ENCODE results near the gene DDX31. TPM values are rescaled to one million over a fixed set of nuclear protein-coding genes. Genes with fewer than 3 reads are reported as not detected.

The DDX31 gene
- total RNA-seq, 1 experiment from 2014 or later: 28.4 TPM

DNA sequence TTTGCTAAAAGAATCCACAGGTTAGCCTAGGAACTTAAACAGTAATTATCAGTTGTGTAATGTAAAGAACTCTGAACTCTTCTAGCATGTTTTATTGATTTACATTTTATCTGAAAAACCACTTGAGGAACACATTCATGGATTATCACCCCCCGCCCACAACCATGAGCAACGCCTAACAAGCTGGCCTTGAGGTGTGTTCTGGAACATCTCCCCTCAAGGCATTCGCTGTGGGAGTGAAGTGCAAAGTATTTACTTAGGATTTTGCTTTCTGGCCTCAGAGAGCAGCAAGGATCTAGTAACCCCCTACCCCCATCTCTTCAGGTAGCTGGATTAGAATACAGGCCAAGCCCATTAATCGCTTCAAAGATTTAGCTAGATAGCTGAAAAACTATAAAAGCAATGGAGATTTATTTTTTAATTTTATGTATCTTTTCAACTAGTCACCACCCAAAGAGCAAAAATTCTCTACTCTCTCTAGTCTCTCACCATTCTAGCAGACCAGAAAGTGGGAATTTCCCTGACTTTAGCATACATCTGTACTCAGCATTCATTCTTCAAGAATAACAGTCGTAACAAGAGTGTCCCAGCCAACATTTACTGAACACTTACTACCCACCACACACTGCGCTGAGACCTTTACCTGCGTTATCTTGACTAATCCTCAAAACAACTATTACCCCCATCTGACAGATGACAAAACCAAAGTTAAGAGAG is 37.2 kb downstream of the DDX31 start:
- no peak for DNase-seq
- Histone ChIP-seq H2BK15ac (ENCODE audit: low read depth, low read length) (no peak overlapping the region), H3K79me2 (ENCODE audit: insufficient read depth, low read length) (peaks cover 2% of the 10 kb centered on the region; the same call in 1 of the 2 replicates), H2BK5ac (ENCODE audit: insufficient read length, low read length) (no peak overlapping the region), H3K9me3 (ENCODE audit: control insufficient read depth, low read depth, low read length) (no peaks in the 10 kb centered on the region), H3K27me3 (ENCODE audit: insufficient read depth, low read length) (no peaks in the 10 kb centered on the region), H3K4ac (ENCODE audit: low read depth, low read length) (no peak overlapping the region), H2BK12ac (ENCODE audit: insufficient read length, low read depth, low read length) (no peak overlapping the region), H3T11ph (ENCODE audit: low read length) (no peak overlapping the region), H3K56ac (ENCODE audit: insufficient read length, low read depth, low read length) (no peak overlapping the region), H3K27ac (ENCODE audit: insufficient read length, low read depth, low read length) (no peak overlapping the region), H3K23me2 (ENCODE audit: insufficient read length, low read depth, low read length, poor library complexity, severe bottlenecking) (no peaks in the 10 kb centered on the region), H4K5ac (ENCODE audit: insufficient read length, low read depth, low read length) (no peak overlapping the region), H3K23ac (ENCODE audit: insufficient read length, low read depth, low read length) (no peak overlapping the region), H3K79me1 (ENCODE audit: insufficient read depth, low read depth, low read length, poor library complexity, severe bottlenecking) (no peaks in the 10 kb centered on the region), H2AK5ac (ENCODE audit: insufficient read length, low read length) (no peak overlapping the region), H2BK20ac (ENCODE audit: low read depth, low read length, poor library complexity, severe bottlenecking) (no peak overlapping the region), H4K20me1 (ENCODE audit: control insufficient read depth, insufficient read depth, insufficient read length) (no peaks in the 10 kb centered on the region), H3K14ac (ENCODE audit: insufficient read depth, low read length) (no peak overlapping the region), H4K91ac (ENCODE audit: insufficient read length, low read depth, low read length) (no peak overlapping the region), H3K18ac (ENCODE audit: insufficient read length, low read depth, low read length) (no peak overlapping the region), H4K8ac (replicated peaks; ENCODE audit: insufficient read length, low read depth, low read length) (no peak overlapping the region), H3K4me2 (ENCODE audit: insufficient read depth, insufficient read length, low read length) (no peak overlapping the region), H2BK120ac (ENCODE audit: low read depth, low read length, poor library complexity, severe bottlenecking) (no peak overlapping the region), H3K9ac (ENCODE audit: extremely low read depth, insufficient read length, low read length) (no peak overlapping the region), H3K4me1 (ENCODE audit: insufficient read depth, low read length) (no peaks in the 10 kb centered on the region), H2AFZ (ENCODE audit: low read length) (no peak overlapping the region)
- Mint-ChIP-seq H3K4me3 (no peak overlapping the region), H3K27ac (peak overlapping the region in 1 of 3 experiments; percentile 82; a peak in 1 of 7 replicates), H3K9me3 (no peaks in the 10 kb centered on the region), H3K36me3 (ENCODE audit: insufficient read depth in 1 of 3, low read depth in 3 of 3) (peaks cover 18 to 49% (median 21%) of the 10 kb centered on the region in 3 experiments; a peak in 6 of 7 replicates), H3K4me1 (peaks cover 6 to 10% of the 10 kb centered on the region in 2 experiments), H3K27me3 (ENCODE audit: low read depth) (no peaks in the 10 kb centered on the region)
- TF ChIP-seq, protein P1, sequence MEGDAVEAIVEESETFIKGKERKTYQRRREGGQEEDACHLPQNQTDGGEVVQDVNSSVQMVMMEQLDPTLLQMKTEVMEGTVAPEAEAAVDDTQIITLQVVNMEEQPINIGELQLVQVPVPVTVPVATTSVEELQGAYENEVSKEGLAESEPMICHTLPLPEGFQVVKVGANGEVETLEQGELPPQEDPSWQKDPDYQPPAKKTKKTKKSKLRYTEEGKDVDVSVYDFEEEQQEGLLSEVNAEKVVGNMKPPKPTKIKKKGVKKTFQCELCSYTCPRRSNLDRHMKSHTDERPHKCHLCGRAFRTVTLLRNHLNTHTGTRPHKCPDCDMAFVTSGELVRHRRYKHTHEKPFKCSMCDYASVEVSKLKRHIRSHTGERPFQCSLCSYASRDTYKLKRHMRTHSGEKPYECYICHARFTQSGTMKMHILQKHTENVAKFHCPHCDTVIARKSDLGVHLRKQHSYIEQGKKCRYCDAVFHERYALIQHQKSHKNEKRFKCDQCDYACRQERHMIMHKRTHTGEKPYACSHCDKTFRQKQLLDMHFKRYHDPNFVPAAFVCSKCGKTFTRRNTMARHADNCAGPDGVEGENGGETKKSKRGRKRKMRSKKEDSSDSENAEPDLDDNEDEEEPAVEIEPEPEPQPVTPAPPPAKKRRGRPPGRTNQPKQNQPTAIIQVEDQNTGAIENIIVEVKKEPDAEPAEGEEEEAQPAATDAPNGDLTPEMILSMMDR (conservative IDR thresholded peaks at IDR 0.05): no peak
- no CpG with 5 or more reads among the region's 7 CpGs for WGBS (ENCODE audit: extremely low coverage, insufficient read length, low lambda C conversion rate)
